ENCODE results near the gene DEPDC1B. TPM values are rescaled to one million over a fixed set of nuclear protein-coding genes. Genes with fewer than 3 reads are reported as not detected.

DEPDC1B gene
- total and polyA plus RNA-seq, 2 experiments from 2014 or later = 38.3 to 67.9 TPM

DNA sequence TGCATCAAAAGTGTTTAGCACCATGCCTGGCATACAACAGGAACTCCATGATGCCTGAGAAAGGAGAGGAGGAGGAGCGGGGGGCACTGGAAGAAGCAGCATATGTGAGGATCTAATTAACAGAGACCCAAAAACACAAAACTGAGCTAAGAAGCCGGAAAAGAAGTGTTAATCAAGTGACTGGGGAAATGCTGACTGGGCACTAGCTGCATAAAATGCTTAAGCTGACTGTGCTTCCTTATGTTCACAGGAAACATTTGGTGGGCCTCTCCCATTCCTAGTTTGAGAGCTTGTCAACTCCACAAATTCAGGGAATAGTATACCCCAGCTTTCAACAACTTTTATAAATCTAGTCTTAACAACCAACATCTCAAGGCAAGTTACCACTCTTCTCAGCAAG is 26.6 kb downstream of the DEPDC1B start:
- TF ChIP-seq, protein P1, sequence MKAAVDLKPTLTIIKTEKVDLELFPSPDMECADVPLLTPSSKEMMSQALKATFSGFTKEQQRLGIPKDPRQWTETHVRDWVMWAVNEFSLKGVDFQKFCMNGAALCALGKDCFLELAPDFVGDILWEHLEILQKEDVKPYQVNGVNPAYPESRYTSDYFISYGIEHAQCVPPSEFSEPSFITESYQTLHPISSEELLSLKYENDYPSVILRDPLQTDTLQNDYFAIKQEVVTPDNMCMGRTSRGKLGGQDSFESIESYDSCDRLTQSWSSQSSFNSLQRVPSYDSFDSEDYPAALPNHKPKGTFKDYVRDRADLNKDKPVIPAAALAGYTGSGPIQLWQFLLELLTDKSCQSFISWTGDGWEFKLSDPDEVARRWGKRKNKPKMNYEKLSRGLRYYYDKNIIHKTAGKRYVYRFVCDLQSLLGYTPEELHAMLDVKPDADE (IDR thresholded peaks at IDR 0.05) = no peak
- TF ChIP-seq EZH2 (IDR thresholded peaks at IDR 0.05; ENCODE audit: low read depth, unreplicated experiment) (no peak), NANOG (IDR thresholded peaks at IDR 0.05; ENCODE audit: borderline replicate concordance) (no peak), CREB1 (CRISPR knock-in tag; IDR thresholded peaks at IDR 0.05; ENCODE audit: low read depth) (no peak), JUNB (IDR thresholded peaks at IDR 0.05; ENCODE audit: unreplicated experiment) (no peak), ZNF331 (CRISPR knock-in tag; IDR thresholded peaks at IDR 0.05; ENCODE audit: low read depth) (no peak), ZNF114 (CRISPR knock-in tag; IDR thresholded peaks at IDR 0.05) (no peak), EZH2phosphoT487 (IDR thresholded peaks at IDR 0.05; ENCODE audit: unreplicated experiment) (no peak), POLR2AphosphoS5 (IDR thresholded peaks at IDR 0.05; ENCODE audit: low read depth) (no peak), STAT1 (IDR thresholded peaks at IDR 0.05; ENCODE audit: unreplicated experiment) (no peak)
- TF ChIP-seq, protein P2, sequence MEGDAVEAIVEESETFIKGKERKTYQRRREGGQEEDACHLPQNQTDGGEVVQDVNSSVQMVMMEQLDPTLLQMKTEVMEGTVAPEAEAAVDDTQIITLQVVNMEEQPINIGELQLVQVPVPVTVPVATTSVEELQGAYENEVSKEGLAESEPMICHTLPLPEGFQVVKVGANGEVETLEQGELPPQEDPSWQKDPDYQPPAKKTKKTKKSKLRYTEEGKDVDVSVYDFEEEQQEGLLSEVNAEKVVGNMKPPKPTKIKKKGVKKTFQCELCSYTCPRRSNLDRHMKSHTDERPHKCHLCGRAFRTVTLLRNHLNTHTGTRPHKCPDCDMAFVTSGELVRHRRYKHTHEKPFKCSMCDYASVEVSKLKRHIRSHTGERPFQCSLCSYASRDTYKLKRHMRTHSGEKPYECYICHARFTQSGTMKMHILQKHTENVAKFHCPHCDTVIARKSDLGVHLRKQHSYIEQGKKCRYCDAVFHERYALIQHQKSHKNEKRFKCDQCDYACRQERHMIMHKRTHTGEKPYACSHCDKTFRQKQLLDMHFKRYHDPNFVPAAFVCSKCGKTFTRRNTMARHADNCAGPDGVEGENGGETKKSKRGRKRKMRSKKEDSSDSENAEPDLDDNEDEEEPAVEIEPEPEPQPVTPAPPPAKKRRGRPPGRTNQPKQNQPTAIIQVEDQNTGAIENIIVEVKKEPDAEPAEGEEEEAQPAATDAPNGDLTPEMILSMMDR (conservative IDR thresholded peaks at IDR 0.05; ENCODE audit: low read depth in 2 of 2) = no peak
- TF ChIP-seq, protein P3, sequence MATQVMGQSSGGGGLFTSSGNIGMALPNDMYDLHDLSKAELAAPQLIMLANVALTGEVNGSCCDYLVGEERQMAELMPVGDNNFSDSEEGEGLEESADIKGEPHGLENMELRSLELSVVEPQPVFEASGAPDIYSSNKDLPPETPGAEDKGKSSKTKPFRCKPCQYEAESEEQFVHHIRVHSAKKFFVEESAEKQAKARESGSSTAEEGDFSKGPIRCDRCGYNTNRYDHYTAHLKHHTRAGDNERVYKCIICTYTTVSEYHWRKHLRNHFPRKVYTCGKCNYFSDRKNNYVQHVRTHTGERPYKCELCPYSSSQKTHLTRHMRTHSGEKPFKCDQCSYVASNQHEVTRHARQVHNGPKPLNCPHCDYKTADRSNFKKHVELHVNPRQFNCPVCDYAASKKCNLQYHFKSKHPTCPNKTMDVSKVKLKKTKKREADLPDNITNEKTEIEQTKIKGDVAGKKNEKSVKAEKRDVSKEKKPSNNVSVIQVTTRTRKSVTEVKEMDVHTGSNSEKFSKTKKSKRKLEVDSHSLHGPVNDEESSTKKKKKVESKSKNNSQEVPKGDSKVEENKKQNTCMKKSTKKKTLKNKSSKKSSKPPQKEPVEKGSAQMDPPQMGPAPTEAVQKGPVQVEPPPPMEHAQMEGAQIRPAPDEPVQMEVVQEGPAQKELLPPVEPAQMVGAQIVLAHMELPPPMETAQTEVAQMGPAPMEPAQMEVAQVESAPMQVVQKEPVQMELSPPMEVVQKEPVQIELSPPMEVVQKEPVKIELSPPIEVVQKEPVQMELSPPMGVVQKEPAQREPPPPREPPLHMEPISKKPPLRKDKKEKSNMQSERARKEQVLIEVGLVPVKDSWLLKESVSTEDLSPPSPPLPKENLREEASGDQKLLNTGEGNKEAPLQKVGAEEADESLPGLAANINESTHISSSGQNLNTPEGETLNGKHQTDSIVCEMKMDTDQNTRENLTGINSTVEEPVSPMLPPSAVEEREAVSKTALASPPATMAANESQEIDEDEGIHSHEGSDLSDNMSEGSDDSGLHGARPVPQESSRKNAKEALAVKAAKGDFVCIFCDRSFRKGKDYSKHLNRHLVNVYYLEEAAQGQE (IDR thresholded peaks at IDR 0.05; ENCODE audit: unreplicated experiment) = no peak
- TF ChIP-seq, protein P4, sequence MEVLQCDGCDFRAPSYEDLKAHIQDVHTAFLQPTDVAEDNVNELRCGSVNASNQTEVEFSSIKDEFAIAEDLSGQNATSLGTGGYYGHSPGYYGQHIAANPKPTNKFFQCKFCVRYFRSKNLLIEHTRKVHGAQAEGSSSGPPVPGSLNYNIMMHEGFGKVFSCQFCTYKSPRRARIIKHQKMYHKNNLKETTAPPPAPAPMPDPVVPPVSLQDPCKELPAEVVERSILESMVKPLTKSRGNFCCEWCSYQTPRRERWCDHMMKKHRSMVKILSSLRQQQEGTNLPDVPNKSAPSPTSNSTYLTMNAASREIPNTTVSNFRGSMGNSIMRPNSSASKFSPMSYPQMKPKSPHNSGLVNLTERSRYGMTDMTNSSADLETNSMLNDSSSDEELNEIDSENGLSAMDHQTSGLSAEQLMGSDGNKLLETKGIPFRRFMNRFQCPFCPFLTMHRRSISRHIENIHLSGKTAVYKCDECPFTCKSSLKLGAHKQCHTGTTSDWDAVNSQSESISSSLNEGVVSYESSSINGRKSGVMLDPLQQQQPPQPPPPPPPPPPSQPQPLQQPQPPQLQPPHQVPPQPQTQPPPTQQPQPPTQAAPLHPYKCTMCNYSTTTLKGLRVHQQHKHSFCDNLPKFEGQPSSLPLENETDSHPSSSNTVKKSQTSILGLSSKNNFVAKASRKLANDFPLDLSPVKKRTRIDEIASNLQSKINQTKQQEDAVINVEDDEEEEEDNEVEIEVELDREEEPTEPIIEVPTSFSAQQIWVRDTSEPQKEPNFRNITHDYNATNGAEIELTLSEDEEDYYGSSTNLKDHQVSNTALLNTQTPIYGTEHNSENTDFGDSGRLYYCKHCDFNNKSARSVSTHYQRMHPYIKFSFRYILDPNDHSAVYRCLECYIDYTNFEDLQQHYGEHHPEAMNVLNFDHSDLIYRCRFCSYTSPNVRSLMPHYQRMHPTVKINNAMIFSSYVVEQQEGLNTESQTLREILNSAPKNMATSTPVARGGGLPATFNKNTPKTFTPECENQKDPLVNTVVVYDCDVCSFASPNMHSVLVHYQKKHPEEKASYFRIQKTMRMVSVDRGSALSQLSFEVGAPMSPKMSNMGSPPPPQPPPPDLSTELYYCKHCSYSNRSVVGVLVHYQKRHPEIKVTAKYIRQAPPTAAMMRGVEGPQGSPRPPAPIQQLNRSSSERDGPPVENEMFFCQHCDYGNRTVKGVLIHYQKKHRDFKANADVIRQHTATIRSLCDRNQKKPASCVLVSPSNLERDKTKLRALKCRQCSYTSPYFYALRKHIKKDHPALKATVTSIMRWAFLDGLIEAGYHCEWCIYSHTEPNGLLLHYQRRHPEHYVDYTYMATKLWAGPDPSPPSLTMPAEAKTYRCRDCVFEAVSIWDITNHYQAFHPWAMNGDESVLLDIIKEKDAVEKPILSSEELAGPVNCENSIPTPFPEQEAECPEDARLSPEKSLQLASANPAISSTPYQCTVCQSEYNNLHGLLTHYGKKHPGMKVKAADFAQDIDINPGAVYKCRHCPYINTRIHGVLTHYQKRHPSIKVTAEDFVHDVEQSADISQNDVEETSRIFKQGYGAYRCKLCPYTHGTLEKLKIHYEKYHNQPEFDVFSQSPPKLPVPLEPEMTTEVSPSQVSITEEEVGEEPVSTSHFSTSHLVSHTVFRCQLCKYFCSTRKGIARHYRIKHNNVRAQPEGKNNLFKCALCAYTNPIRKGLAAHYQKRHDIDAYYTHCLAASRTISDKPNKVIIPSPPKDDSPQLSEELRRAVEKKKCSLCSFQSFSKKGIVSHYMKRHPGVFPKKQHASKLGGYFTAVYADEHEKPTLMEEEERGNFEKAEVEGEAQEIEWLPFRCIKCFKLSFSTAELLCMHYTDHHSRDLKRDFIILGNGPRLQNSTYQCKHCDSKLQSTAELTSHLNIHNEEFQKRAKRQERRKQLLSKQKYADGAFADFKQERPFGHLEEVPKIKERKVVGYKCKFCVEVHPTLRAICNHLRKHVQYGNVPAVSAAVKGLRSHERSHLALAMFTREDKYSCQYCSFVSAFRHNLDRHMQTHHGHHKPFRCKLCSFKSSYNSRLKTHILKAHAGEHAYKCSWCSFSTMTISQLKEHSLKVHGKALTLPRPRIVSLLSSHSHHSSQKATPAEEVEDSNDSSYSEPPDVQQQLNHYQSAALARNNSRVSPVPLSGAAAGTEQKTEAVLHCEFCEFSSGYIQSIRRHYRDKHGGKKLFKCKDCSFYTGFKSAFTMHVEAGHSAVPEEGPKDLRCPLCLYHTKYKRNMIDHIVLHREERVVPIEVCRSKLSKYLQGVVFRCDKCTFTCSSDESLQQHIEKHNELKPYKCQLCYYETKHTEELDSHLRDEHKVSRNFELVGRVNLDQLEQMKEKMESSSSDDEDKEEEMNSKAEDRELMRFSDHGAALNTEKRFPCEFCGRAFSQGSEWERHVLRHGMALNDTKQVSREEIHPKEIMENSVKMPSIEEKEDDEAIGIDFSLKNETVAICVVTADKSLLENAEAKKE (CRISPR knock-in tag; IDR thresholded peaks at IDR 0.05) = no peak
- Histone ChIP-seq H3F3A (replicated peaks; ENCODE audit: low read depth) (no peaks in the 10 kb centered on the region), H3K4me3 (no peak overlapping the region), H3K4me2 (no peak overlapping the region), H4K20me1 (replicated peaks; ENCODE audit: insufficient read depth) (peaks cover 21% of the 10 kb centered on the region), H3K4me1 (ENCODE audit: insufficient read depth) (no peaks in the 10 kb centered on the region; the same call in 1 of the 2 replicates), H3K36me3 (ENCODE audit: insufficient read depth) (no peaks in the 10 kb centered on the region), H3K27ac (ENCODE audit: low read depth) (no peak overlapping the region), H3K9me2 (ENCODE audit: insufficient read depth) (no peaks in the 10 kb centered on the region), H2AFZ (no peak overlapping the region), H3K79me2 (replicated peaks; ENCODE audit: insufficient read depth) (peaks cover 88% of the 10 kb centered on the region), H3K27me3 (ENCODE audit: insufficient read depth) (no peaks in the 10 kb centered on the region)
- Mint-ChIP-seq H3K9me3 (no peaks in the 10 kb centered on the region), H3K4me3 (no peak overlapping the region), H3K4me1 (peaks cover 18% of the 10 kb centered on the region), H3K27me3 (ENCODE audit: insufficient read depth, low read depth, poor library complexity) (peaks cover 9% of the 10 kb centered on the region), H3K27ac (peak overlapping the region; percentile 58; the same call in 1 of the 2 replicates), H3K36me3 (ENCODE audit: low read depth) (no peaks in the 10 kb centered on the region)
- DNase-seq (ENCODE audit: low spot score) (no peak), ATAC-seq (no peak)

Data from GM23338 (cell line).